Memory B cell (primary cell): ENCODE measurements around the gene MAP4K1.

Experiments used
- ATAC-seq: fragments of 150-1000 bp; cut with Tn5 transposase; 2 replicates; pipeline ENCODE4 v1.10.0; 2021; ENCODE audit warnings: low read depth, mild to moderate bottlenecking, moderate library complexity
- DNase-seq, 2 donors: peaks; one replicate each; pipeline ENCODE4 v3.0.0; 2022; ENCODE audit warnings: low spot score in 2 of 2
- H3K27ac Mint-ChIP-seq: one replicate; pipeline ENCODE4 v1.8.0; 2022; ENCODE audit warnings: mild to moderate bottlenecking, moderate library complexity, mixed read lengths
- H3K27me3 Mint-ChIP-seq: one replicate; pipeline ENCODE4 v1.8.0; 2022; ENCODE audit warnings: mixed read lengths
- H3K36me3 Mint-ChIP-seq: one replicate; pipeline ENCODE4 v1.8.0; 2022; ENCODE audit warnings: mild to moderate bottlenecking, mixed read lengths
- H3K4me1 Mint-ChIP-seq: one replicate; pipeline ENCODE4 v1.8.0; 2022; ENCODE audit warnings: mixed read lengths
- H3K4me3 Mint-ChIP-seq: one replicate; pipeline ENCODE4 v1.8.0; 2022; ENCODE audit warnings: mild to moderate bottlenecking, moderate library complexity, mixed read lengths
- H3K9me3 Mint-ChIP-seq: one replicate; pipeline ENCODE4 v1.8.0; 2022; ENCODE audit warnings: mixed read lengths

The MAP4K1 gene

GRCh38 chr19:38617764-38618589 is at the start of gene MAP4K1:
TSS of gene MAP4K1 (minus strand) at chr19:38617953. CDS start at chr19:38617895, 58 bp downstream.
- H3K4me3 Mint-ChIP-seq, result peak within 1 kb of the TSS; percentile 99
- peak; percentile 80 for ATAC-seq
- no peaks in the 10 kb centered on the region for H3K9me3 Mint-ChIP-seq
- peaks cover 21% of the 10 kb centered on the region for H3K36me3 Mint-ChIP-seq
- no peaks in the 10 kb centered on the region for H3K27me3 Mint-ChIP-seq
- H3K27ac Mint-ChIP-seq, result peak within 1 kb of the TSS; percentile 97
- H3K4me1 Mint-ChIP-seq, result peaks cover 39% of the 10 kb centered on the region
- DNase-seq, result peak; percentile 75 to 92

DNA sequence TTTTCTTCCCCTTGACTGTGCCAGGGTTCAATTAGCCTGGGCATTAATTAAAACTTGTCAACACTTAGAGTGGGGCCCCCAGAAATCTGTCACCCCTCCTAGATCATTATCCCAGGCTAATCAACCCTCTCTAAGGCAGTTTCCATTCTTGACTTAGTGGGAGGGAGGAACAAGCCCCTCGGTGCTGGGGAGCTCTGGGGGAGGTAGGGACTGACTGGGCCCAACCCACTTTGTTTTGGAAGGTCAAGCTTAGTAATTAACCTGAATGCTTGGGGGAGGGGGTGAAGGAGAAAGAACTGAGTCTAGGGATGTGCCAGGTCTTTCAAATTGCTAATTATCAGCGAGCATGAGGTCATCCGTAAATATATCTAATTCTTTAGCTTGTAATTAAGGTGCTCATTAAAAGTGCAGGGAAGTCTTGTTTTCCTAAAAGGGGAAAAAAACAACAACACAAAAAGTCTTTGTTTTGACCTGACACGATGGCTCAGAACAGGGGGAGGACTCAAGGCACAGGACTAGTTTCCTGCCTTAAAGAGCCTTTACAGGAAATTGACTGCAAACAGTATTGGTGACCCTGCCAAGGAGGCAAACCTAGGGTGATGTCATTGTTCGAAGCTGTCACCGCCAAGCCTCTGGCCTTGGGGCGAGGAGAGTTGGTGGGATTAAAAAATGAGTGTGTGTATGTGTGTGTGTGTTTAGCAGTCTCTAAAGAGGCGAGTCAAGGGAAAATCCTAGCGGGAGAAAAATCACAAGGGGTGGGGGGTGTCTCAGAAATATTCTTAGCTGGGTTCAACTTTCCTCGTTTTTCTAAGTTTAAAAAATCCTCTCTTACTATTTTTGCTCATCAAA is 49.1 kb upstream of the MAP4K1 start:
- Mint-ChIP-seq H3K27me3 (no peaks in the 10 kb centered on the region), H3K4me1 (peaks cover 53% of the 10 kb centered on the region), H3K27ac (peak overlapping the region; percentile 90), H3K9me3 (no peaks in the 10 kb centered on the region), H3K4me3 (peak overlapping the region; percentile 81), H3K36me3 (no peaks in the 10 kb centered on the region)
- ATAC-seq (peak; percentile 78), DNase-seq (no peak)

GRCh38 chr19:38665950-38666662 is 48.4 kb upstream of the MAP4K1 start:
- no peaks in the 10 kb centered on the region for H3K9me3 Mint-ChIP-seq
- no peaks in the 10 kb centered on the region for H3K27me3 Mint-ChIP-seq
- DNase-seq, result no peak
- H3K4me1 Mint-ChIP-seq, result peaks cover 50% of the 10 kb centered on the region
- ATAC-seq, result no peak
- no peak overlapping the region for H3K4me3 Mint-ChIP-seq
- H3K27ac Mint-ChIP-seq, result peak overlapping the region; percentile 90
- no peaks in the 10 kb centered on the region for H3K36me3 Mint-ChIP-seq

GRCh38 chr19:38665219-38665931 is 47.6 kb upstream of the MAP4K1 start:
- H3K27ac Mint-ChIP-seq, result peak overlapping the region; percentile 90
- DNase-seq (no peak), ATAC-seq (no peak)
- no peaks in the 10 kb centered on the region for H3K27me3 Mint-ChIP-seq
- H3K4me3 Mint-ChIP-seq, result no peak overlapping the region
- peaks cover 2% of the 10 kb centered on the region for H3K36me3 Mint-ChIP-seq
- H3K9me3 Mint-ChIP-seq, result no peaks in the 10 kb centered on the region
- peaks cover 53% of the 10 kb centered on the region for H3K4me1 Mint-ChIP-seq

DNA sequence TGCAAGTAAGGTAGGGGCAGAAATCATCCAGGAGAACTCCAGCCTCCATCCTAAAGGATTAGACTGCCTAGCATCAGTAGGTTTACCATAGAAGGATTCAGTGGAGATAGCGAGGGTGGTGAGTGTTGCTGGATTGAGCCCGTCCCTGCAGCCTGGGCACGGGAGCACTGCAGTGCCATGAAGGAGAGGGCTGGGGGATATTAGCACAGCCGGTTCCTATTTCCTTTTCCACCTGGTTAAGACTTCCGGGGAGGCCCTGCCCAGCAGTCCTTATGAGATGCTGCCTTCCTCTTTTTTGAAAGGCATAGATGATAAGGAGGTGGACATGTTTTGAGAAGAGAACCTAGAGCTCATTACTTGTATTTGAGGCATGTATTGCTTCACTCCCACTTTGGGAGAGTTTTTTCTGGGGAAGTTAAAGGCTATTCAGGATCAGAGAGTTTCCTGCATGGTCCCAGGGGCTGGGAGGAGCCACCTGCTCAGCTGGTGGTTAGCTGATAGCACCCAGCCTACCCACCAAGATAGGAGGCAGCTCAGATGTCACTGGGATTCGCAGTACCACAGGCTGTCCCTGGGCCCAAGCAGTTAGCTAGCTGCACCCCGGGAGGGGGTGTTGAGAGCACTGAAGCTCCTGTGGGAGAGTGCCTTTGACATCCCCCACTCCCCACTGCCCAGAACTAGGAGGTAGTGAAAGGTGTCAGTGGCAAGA is 46.9 kb upstream of the MAP4K1 start:
- H3K36me3 Mint-ChIP-seq, result peaks cover 2% of the 10 kb centered on the region
- peak; percentile 47 for ATAC-seq
- no peaks in the 10 kb centered on the region for H3K9me3 Mint-ChIP-seq
- H3K4me1 Mint-ChIP-seq, result peaks cover 45% of the 10 kb centered on the region
- no peak for DNase-seq
- H3K27me3 Mint-ChIP-seq, result no peaks in the 10 kb centered on the region
- H3K27ac Mint-ChIP-seq, result peak overlapping the region; percentile 62
- H3K4me3 Mint-ChIP-seq, result peak overlapping the region; percentile 41

GRCh38 chr19:38663957-38664502 is 46.3 kb upstream of the MAP4K1 start:
- no peaks in the 10 kb centered on the region for H3K27me3 Mint-ChIP-seq

DNA sequence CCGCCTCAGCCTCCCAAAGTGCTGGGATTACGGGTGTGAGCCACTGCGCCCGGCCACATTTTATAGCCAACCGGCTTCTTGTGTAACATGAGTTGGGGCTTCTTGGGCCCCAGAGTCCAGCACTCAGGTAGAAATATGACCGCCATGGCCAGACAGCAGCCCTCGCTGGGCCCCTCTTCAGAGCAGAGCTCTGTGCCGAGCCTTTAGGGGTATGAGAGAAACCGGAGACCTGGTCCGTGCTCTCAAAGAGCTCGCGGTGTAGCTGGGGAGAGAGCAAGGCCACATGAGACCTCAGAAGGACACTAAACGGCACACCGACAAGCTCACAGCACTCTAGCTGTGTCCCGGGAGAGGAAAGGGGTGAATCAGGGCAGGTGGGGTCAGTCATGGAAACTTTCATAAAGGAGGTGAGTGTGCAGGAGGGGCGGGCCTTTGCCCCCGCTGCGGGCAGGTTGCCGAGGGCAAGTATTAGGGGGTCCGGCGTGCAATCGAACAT is 45.5 kb upstream of the MAP4K1 start:
- Mint-ChIP-seq H3K9me3 (no peaks in the 10 kb centered on the region), H3K36me3 (peaks cover 2% of the 10 kb centered on the region), H3K27me3 (no peaks in the 10 kb centered on the region), H3K4me1 (peaks cover 34% of the 10 kb centered on the region), H3K4me3 (no peak overlapping the region), H3K27ac (peak overlapping the region; percentile 31)
- DNase-seq, result no peak
- no peak for ATAC-seq

More at GRCh38 chr19:38663957-38664502, 46.3 kb upstream of the MAP4K1 start:
- no peaks in the 10 kb centered on the region for H3K9me3 Mint-ChIP-seq
- no peak for DNase-seq
- H3K27ac Mint-ChIP-seq, result peak overlapping the region; percentile 62
- peaks cover 39% of the 10 kb centered on the region for H3K4me1 Mint-ChIP-seq
- peaks cover 2% of the 10 kb centered on the region for H3K36me3 Mint-ChIP-seq
- H3K4me3 Mint-ChIP-seq, result peak overlapping the region; percentile 41
- no peak for ATAC-seq

DNA sequence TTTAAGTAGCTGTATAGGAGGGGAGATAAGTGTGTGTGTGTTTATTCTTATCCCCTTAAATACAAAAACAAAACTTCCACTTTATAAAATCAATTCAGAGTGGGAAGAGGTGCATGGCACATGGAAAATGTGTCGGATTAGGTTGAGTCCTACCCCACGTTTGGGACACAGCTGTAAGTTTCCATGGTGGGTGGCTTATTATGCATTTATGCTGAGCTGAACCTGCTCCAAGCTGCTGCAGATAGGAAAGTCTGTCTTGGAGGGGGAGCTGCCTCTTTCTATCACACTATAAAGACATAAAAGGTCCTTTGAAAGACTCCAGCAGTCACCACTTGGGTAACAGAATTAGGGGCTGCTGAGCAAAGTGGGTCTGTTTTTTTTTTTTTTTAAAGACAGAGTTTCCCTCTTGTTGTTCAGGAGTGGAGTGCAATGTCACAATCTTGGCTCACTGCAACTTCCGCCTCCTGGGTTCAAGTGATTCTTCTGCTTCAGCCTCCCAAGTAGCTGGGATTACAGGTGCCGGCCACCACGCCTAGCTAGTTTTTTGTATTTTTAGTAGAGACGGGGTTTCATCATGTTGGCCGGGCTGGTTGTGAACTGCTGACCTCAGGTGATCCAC is 44.9 kb upstream of the MAP4K1 start:
- Mint-ChIP-seq H3K27me3 (no peaks in the 10 kb centered on the region), H3K9me3 (no peaks in the 10 kb centered on the region), H3K4me1 (peaks cover 32% of the 10 kb centered on the region), H3K36me3 (peaks cover 2% of the 10 kb centered on the region), H3K27ac (no peak overlapping the region), H3K4me3 (no peak overlapping the region)
- ATAC-seq (no peak), DNase-seq (no peak)

- no peak overlapping the region for H3K27ac Mint-ChIP-seq
- ATAC-seq (no peak), DNase-seq (no peak)
- H3K4me1 Mint-ChIP-seq, result peaks cover 29% of the 10 kb centered on the region
- H3K36me3 Mint-ChIP-seq, result peaks cover 2% of the 10 kb centered on the region
- H3K4me3 Mint-ChIP-seq, result no peak overlapping the region
- H3K27me3 Mint-ChIP-seq, result no peaks in the 10 kb centered on the region
- H3K9me3 Mint-ChIP-seq, result no peaks in the 10 kb centered on the region
Measured at GRCh38 chr19:38661996-38662395, 44.2 kb upstream of the MAP4K1 start.

DNA sequence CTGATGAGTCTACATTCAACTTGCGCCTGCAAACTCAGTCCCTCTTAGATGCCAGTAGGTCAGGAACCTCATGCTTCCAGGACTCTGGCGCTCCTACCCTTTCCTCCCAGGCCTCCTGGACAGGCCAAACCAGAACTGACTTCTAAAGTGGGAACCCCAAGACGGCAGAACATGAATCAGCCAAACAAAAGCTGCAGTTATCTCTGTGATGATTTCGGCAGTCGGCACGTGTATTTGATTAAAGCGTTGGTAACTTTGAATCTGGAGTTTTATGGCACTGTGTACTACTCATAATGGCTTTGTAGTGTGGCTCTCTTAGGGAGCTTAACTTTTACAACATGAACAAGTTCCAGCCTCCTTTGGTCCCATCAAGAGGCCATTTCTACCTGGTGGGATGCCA is 43.4 kb upstream of the MAP4K1 start:
- no peak for ATAC-seq
- no peaks in the 10 kb centered on the region for H3K9me3 Mint-ChIP-seq
- H3K27ac Mint-ChIP-seq, result no peak overlapping the region
- no peak overlapping the region for H3K4me3 Mint-ChIP-seq
- peaks cover 6% of the 10 kb centered on the region for H3K36me3 Mint-ChIP-seq
- H3K27me3 Mint-ChIP-seq, result no peaks in the 10 kb centered on the region
- H3K4me1 Mint-ChIP-seq, result peaks cover 27% of the 10 kb centered on the region
- no peak for DNase-seq

DNA sequence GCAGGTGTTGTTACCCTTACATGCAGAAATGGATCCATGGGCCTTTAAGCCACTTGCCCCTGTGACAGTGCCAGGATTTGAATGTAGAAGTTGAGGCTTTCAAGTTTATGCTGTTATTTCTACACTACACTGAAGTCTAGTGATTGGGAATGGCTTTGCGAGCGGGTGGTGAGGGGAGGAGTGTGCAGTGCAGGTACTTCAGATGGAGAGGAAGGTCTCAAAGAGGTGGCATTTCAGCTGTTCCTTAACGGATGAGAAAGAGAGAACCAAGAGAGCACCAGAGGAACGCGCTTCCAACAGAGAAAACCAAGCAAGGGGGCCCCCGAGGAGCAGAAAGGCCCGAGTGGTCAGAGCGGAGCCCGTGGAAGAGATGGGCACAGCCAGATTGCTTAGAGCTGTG is 43.0 kb upstream of the MAP4K1 start:
- no peaks in the 10 kb centered on the region for H3K9me3 Mint-ChIP-seq
- DNase-seq (no peak), ATAC-seq (no peak)
- H3K36me3 Mint-ChIP-seq, result peaks cover 6% of the 10 kb centered on the region
- H3K4me1 Mint-ChIP-seq, result peaks cover 28% of the 10 kb centered on the region
- no peak overlapping the region for H3K27ac Mint-ChIP-seq
- H3K4me3 Mint-ChIP-seq, result no peak overlapping the region
- H3K27me3 Mint-ChIP-seq, result no peaks in the 10 kb centered on the region
